Activated T-cell treated with anti-CD3 and anti-CD28 coated beads for 48 hours (primary cell): ENCODE data around the gene CREBRF.
A peak's percentile ranks its signal among the peaks of the same experiment; 100 is the strongest.
"Not testable (repeated sequence)": the region's sequence is repeated elsewhere in the genome, so short reads cannot be mapped to it uniquely, and the experiment has no call there.

ENCODE experiments used
- DNase-seq: peaks from one replicate; pipeline ENCODE4 v3.0.0-alpha.2; 2020; ENCODE audit warnings: low read depth

The CREBRF gene

GRCh38 chr5:173154619-173155018 is 98.5 kb downstream of the CREBRF start:
- not testable (repeated sequence) for DNase-seq

GRCh38 chr5:173155912-173156311 is 99.8 kb downstream of the CREBRF start:
- no peak for DNase-seq

GRCh38 chr5:173158366-173158765 is 102.2 kb downstream of the CREBRF start:
- no peak for DNase-seq

GRCh38 chr5:173159256-173159655 is 103.1 kb downstream of the CREBRF start:
- no peak for DNase-seq

GRCh38 chr5:173161148-173161547 is 105.0 kb downstream of the CREBRF start:
- no peak for DNase-seq

GRCh38 chr5:173163219-173163618 is 107.1 kb downstream of the CREBRF start:
- DNase-seq, result no peak

GRCh38 chr5:173165177-173166016 is 109.2 kb downstream of the CREBRF start:
- no peak for DNase-seq

- no peak for DNase-seq
These were observed 116.0 kb downstream of the CREBRF start for GRCh38 chr5:173172166-173172565.

GRCh38 chr5:173175523-173175922 is 119.4 kb downstream of the CREBRF start:
- no peak for DNase-seq

- DNase-seq, result no peak
These were observed 122.3 kb downstream of the CREBRF start for GRCh38 chr5:173178369-173178910.

- DNase-seq, result no peak
These were observed 124.2 kb downstream of the CREBRF start for GRCh38 chr5:173180331-173180730.

GRCh38 chr5:173187054-173187743 is 131.0 kb downstream of the CREBRF start:
- DNase-seq, result peak; percentile 4

GRCh38 chr5:173188280-173188679 is 132.1 kb downstream of the CREBRF start:
- no peak for DNase-seq
